Measurements from ENCODE around the gene PAX7.
"Not testable (repeated sequence)": the region's sequence is repeated elsewhere in the genome, so short reads cannot be mapped to it uniquely, and the experiment has no call there.

PAX7 gene

GRCh38 chr1:18724801-18725200 is 94.2 kb downstream of the PAX7 start:
- DNase-seq (ENCODE audit: low read depth in 1 of 2, low spot score in 1 of 2): no peak

DNA sequence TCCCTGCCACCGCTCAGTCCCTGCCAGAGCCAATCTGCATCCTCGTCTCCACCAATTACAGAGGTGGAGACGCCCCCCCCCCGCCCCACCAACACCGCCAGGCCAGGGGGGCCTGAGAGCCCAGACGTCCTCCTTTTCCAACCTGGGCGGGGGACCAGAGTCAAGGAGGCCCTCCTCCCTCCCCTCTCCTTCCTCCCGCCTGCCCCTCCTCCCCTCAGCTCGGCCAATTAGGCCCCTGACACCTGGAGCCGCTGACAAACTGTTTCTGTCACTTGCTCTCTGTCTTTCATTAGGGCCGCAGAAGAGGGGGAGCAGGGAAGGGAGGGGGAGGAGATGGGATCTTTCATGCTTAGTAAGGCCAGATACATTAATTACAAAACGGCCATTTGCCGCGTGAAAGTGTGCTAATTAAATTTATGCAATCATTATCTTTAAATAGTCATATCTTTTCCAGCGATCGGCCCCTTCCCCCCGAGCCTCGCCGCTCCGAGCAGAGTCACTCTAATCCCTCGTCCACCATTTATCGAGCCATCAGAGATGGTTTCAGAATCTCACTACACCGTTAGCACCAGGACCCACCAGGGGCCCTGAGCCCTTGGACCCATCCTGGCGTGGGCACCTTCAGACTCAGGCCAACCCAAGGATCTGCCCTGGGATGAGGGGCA is 94.7 kb downstream of the PAX7 start:
- no peak for DNase-seq (ENCODE audit: low read depth in 1 of 2, low spot score in 1 of 2)

DNA sequence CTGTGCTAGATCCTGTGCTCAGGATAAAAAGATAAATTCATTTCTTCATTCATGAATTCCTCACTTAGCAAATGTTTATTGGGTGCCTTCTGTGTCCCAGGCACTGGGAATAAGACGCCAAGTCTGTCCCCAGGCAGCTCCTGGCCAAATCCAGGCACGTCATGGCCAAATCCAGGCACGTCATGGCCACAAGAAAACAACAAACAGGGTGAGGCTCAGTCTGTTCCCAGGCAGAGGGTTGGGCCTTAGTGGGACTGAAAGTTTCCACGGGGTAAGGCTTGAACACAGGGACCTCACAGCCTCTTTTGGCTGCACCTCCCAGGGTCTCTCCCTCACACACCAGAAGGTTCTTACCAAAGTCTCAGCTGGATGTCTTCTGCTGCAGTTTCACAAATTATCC is 95.7 kb downstream of the PAX7 start:
- no peak for DNase-seq (ENCODE audit: low read depth in 1 of 2, low spot score in 1 of 2)

DNA sequence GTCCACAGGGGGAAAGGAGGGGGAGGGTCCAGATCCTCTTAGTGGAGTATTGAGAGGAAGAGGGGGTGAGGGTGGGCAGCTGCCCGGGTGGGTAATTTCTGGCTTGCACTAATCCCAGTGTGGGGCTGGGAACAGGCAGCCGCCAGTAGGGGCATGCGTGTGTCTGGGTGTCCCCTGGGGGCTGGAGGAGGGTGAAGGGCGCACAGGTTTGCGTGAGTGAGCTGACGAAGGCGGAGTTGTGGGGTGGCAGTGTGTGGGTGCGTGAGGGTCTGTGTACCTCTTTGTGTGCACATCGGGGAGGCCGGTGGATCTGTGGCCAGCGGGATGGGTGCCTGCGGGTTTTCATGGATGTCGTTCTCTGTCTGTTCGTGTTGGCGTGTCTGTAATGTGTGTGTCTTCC is 97.3 kb downstream of the PAX7 start:
- DNase-seq (ENCODE audit: low read depth in 1 of 2, low spot score in 1 of 2): no peak

DNA sequence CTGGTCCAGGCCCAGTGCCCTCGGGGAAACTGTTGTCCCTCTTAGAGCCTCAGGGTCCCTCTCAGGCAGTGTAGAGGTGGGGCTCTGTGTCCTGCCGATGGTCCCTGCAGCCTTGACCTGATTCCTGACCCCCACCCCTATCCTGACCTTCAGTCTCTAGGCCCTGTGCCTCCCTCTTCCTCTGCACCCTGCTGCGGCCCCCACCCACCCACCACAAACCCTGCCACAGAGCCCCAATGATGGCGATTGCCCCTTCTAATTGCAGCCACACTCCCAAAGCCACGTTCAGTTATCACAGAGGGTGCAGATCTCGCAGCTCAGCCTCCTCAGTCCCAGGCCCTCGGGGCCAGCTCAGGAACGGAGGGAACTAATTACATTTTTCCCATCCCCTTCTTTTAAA is 99.7 kb downstream of the PAX7 start:
- DNase-seq (ENCODE audit: low read depth in 1 of 2, low spot score in 1 of 2): no peak

GRCh38 chr1:18731148-18731547 is 100.5 kb downstream of the PAX7 start:
- no peak for DNase-seq (ENCODE audit: low read depth in 1 of 2, low spot score in 1 of 2)

DNA sequence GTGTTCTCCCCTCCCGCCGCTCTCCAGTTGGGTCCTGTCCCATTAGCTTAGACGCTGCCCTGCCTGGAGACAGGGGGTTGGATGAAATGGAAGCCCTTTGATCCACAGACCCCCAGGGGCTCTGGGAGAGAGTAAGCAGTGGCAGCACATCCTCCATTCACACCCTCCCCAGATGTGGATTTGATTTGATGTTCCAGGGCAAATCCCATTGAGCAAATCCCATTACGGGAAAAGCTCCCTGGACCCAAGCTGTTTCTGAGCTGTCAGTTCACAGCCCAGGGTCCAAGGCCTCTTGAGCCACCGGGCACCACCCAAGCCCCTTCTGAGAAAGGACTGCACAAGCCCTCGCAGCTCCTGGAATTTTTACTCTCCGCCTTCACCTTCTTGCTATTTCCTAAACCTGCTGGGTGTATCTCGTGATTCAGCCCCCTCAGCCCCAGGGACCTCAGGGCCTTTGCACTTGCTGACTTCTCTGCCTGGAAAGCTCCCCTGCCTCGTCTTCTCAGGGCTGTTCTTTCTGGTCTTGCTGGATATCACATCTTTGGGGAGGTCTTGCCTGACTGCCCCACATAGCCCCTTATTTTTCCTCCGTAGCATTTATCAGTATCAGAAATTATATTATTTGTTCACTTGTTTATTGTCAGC is 101.1 kb downstream of the PAX7 start:
- DNase-seq (ENCODE audit: low read depth in 1 of 2, low spot score in 1 of 2): no peak

DNA sequence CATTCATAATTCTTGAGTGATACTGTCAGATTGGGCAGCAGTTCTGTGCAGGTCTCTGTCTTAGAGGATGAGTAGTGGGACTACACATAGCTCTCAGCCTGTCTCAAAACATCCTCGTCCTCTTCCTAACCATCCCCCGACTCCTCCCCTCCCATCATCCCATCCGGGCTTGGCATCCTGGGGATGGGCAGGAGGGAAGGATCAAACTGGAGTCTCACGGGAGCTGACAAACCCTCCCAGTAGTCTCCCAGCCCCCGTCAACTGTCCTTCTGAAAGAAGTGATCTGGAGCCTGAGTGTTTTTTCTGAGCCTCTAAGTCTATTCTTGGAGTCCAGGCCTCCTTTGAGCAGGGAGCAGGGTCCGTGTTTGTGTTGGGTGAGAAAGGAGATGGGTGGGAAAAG is 102.0 kb downstream of the PAX7 start:
- no peak for DNase-seq (ENCODE audit: low read depth in 1 of 2, low spot score in 1 of 2)

GRCh38 chr1:18734001-18734400 is 103.4 kb downstream of the PAX7 start:
- DNase-seq (ENCODE audit: low read depth in 1 of 2, low spot score in 1 of 2): no peak

GRCh38 chr1:18734461-18735223 is 104.0 kb downstream of the PAX7 start:
- no peak for DNase-seq (ENCODE audit: low read depth in 1 of 2, low spot score in 1 of 2)

DNA sequence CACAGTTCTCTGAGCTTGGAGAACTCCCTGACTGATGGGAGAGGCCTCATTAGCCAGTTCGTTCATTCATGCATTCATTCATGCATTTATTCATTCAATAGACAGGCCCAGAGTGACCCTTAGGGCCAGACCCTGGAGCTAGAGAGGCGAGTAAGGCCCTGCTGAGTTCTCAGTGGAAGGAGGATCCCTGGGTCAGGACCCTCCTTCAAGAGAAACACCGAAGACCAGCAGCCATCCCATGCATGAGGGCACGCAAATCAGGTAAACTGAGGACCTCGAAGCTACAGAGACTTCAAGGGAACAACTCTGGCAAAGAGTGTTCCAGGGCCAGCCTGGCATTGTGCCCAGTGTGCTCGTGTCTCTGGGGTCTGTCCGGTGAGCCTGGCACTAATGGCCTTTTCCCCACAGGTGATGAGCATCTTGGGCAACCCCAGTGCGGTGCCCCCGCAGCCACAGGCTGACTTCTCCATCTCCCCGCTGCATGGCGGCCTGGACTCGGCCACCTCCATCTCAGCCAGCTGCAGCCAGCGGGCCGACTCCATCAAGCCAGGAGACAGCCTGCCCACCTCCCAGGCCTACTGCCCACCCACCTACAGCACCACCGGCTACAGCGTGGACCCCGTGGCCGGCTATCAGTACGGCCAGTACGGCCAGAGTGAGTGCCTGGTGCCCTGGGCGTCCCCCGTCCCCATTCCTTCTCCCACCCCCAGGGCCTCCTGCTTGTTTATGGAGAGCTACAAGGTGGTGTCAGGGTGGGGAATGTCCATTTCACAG is 104.8 kb downstream of the PAX7 start:
- no peak for DNase-seq (ENCODE audit: low read depth in 1 of 2, low spot score in 1 of 2)

- no peak for DNase-seq (ENCODE audit: low read depth in 1 of 2, low spot score in 1 of 2)
These were observed 106.3 kb downstream of the PAX7 start for GRCh38 chr1:18736958-18737357.

DNA sequence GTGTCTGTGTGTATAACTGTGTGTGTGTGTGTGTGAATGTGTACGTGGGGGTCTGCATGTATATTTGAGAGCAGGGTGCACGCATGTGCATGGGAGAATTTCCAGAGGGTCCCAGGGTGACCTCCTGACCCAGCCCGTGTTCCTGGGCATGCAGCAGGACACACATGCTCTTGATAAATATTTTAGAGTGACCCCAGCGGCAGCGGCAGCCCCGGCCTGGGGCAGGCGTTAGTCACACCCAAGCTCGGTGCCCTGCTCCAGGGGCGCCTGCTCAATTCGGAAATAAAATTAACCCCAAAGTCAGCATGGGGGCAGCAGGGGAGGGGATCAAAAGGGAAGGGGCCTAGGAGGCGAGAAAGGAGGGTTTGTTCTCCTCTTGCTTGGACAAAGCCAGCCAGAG is 107.5 kb downstream of the PAX7 start:
- DNase-seq (ENCODE audit: low read depth in 1 of 2, low spot score in 1 of 2): no peak

GRCh38 chr1:18738617-18739016 is 108.0 kb downstream of the PAX7 start:
- DNase-seq (ENCODE audit: low read depth in 1 of 2, low spot score in 1 of 2): no peak

- DNase-seq (ENCODE audit: low read depth in 1 of 2, low spot score in 1 of 2): no peak
These were observed 108.8 kb downstream of the PAX7 start for GRCh38 chr1:18739408-18739807.

- DNase-seq (ENCODE audit: low read depth in 1 of 2, low spot score in 1 of 2): no peak
These were observed 109.3 kb downstream of the PAX7 start for GRCh38 chr1:18739897-18740296.

DNA sequence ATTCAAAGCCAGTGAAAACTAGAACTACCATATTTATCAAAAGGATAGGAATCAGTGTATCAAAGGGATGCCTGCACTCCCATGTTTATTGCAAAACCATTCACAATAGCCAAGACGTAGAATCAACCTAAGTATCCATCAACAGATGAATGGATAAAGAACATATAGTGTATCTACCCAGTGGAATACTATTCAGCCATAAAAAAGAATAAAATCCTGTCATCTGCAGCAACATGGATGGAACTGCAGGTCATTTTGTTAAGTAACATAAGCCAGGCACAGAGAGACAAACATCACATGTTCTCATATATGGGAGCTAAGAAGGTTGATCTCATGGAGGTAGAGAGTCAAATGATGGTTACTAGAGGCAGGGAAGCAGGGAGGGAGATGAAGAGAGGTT is 110.0 kb downstream of the PAX7 start:
- no peak for DNase-seq (ENCODE audit: low read depth in 1 of 2, low spot score in 1 of 2)

- no peak for DNase-seq (ENCODE audit: low read depth in 1 of 2, low spot score in 1 of 2)
These were observed 112.6 kb downstream of the PAX7 start for GRCh38 chr1:18743233-18743632.

DNA sequence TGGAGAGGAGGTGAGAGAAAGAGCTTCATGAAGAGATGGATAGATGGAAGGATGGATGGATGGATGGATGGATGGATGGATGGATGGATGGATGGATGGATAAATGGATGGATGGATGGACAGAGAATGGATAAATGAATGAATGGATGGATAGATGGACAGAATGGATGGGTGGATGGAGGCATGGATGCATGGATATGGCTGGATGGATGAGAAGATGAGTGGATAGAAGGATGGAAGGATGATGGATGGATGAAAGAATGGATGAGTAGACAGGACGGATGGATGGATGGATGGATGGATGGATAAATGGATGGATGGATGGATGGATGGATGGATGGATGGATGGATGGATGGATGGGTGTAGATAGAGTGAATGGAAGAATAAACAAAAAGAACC is 113.7 kb downstream of the PAX7 start:
- not testable (repeated sequence) for DNase-seq (ENCODE audit: low read depth in 1 of 2, low spot score in 1 of 2)

GRCh38 chr1:18746981-18747380 is 116.3 kb downstream of the PAX7 start:
- DNase-seq (ENCODE audit: low read depth in 1 of 2, low spot score in 1 of 2): no peak

- DNase-seq (ENCODE audit: low read depth in 1 of 2, low spot score in 1 of 2): no peak
These were observed 117.0 kb downstream of the PAX7 start for GRCh38 chr1:18747671-18748070.

- DNase-seq (ENCODE audit: low read depth in 1 of 2, low spot score in 1 of 2): no peak
These were observed 117.8 kb downstream of the PAX7 start for GRCh38 chr1:18748435-18748834.
